Measurements from ENCODE around the gene HOMER2. TPM values are rescaled to one million over a fixed set of nuclear protein-coding genes. Genes with fewer than 3 reads are reported as not detected.

The HOMER2 gene
- total and polyA plus RNA-seq, 9 of the 15 experiments (the other 6 are each of a cell fraction or from before 2014, with no cell fraction given): 0.13 to 0.47 (median 0.29) TPM; not detected in 1

DNA sequence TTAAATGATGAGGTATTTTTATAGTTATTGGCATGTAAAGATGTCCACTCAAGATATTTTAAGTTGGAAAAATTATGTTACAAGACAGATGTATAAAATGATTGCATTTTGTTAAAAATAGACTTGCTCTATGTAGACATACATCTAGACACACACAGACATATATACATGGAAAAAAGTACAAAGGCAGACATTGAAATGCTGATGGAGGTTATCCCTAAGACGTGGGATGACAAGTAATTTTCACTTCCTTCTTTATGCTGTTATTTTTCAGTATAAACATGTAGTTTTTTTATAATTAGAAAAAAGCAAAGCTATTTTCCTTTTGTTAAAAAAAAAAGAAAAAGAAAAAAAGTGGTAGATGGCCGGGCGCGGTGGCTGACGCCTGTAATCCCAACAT is 7.2 kb downstream of the HOMER2 start:
- no peaks in the 10 kb centered on the region for H3K79me2 ChIP-seq (ENCODE audit: control insufficient read depth, insufficient read depth, low read length)
- H3K4me1 ChIP-seq (replicated peaks in 1 of 2; ENCODE audit: control insufficient read depth in 2 of 2, insufficient read depth in 2 of 2, low read length in 2 of 2): no peaks in the 10 kb centered on the region
- no peak overlapping the region for H2AFZ ChIP-seq (ENCODE audit: low read depth, low read length)
- intact Hi-C loops (cut with micrococcal nuclease): no loop called here
- POLR2A ChIA-PET: no interaction called here
- H3K9me1 ChIP-seq (ENCODE audit: control insufficient read depth, insufficient read depth, low read length): no peaks in the 10 kb centered on the region
- FAIRE-seq (no peak), DNase-seq (ENCODE audit: extremely low read depth in 1 of 4, low spot score in 3 of 4) (no peak), ATAC-seq (no peak)
- H3K27ac ChIP-seq (ENCODE audit: extremely low read depth, low read depth, low read length): no peak overlapping the region
- no peak overlapping the region for H3K4me2 ChIP-seq (ENCODE audit: insufficient read depth, low read length)
- no peak overlapping the region for H3K4me3 ChIP-seq
- no peak overlapping the region for H3K9ac ChIP-seq (ENCODE audit: insufficient read depth in 1 of 2, low read depth in 2 of 2, low read length in 2 of 2)
- TF ChIP-seq OTX1 (CRISPR knock-in tag; IDR thresholded peaks at IDR 0.05): no peak
- no peak for TF ChIP-seq ZFPM2 (CRISPR knock-in tag; IDR thresholded peaks at IDR 0.05)
- TF ChIP-seq ZNF121 (CRISPR knock-in tag; conservative IDR thresholded peaks at IDR 0.05): no peak
- TF ChIP-seq, protein P1, sequence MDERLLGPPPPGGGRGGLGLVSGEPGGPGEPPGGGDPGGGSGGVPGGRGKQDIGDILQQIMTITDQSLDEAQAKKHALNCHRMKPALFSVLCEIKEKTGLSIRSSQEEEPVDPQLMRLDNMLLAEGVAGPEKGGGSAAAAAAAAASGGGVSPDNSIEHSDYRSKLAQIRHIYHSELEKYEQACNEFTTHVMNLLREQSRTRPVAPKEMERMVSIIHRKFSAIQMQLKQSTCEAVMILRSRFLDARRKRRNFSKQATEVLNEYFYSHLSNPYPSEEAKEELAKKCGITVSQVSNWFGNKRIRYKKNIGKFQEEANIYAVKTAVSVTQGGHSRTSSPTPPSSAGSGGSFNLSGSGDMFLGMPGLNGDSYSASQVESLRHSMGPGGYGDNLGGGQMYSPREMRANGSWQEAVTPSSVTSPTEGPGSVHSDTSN (CRISPR knock-in tag; IDR thresholded peaks at IDR 0.05; ENCODE audit: low read depth): no peak
- TF ChIP-seq, protein P1 (tag; conservative IDR thresholded peaks at IDR 0.05; ENCODE audit: low read depth): no peak
- TF ChIP-seq POLR2A (conservative IDR thresholded peaks at IDR 0.05): no peak
- no peak for TF ChIP-seq ZNF253 (CRISPR knock-in tag; conservative IDR thresholded peaks at IDR 0.05)
- no peak for TF ChIP-seq RB1 (IDR thresholded peaks at IDR 0.05; ENCODE audit: low read depth)
- no TSS peak for BruUV-seq (replicated peaks)
- 8% methylated on average over 5 of the region's 5 CpGs for WGBS (ENCODE audit: insufficient coverage, low coverage, missing lambda C conversion rate)
- no peaks in the 10 kb centered on the region for H3K9me3 ChIP-seq (replicated peaks; ENCODE audit: control insufficient read depth, insufficient read depth, low read depth, low read length)
- in situ Hi-C loops (cut with MboI): no loop called here
- peaks cover 55 to 63% of the 10 kb centered on the region in 2 experiments for H3K27me3 ChIP-seq (ENCODE audit: control insufficient read depth in 2 of 2, insufficient read depth in 2 of 2, low read length in 2 of 2)
- no peaks in the 10 kb centered on the region for H3K36me3 ChIP-seq (ENCODE audit: control insufficient read depth, insufficient read depth, low read length)
- H4K20me1 ChIP-seq (replicated peaks; ENCODE audit: control insufficient read depth, insufficient read depth, low read length): no peaks in the 10 kb centered on the region
- CTCF ChIA-PET (ENCODE audit: low intra/inter-chr PET ratio): interaction anchor here (0.7 kb wide), 1 partner anchor 889 kb away, joined by 3 read pairs; no protein-coding TSS in a partner anchor

Data from K562 (cell line).